GM19395 (cell line): ENCODE measurements around the gene PEPD.

Source experiments
- ATAC-seq: cut with Tn5 transposase; IDR thresholded peaks from one replicate; pipeline ENCODE4 v1.9.1; 2021; ENCODE audit warnings: mild to moderate bottlenecking, moderate library complexity; ENCODE audit not compliant: unreplicated experiment

PEPD gene

GRCh38 chr19:33442706-33443105, 78.9 kb downstream of the PEPD start:
- ATAC-seq, result no peak

DNA sequence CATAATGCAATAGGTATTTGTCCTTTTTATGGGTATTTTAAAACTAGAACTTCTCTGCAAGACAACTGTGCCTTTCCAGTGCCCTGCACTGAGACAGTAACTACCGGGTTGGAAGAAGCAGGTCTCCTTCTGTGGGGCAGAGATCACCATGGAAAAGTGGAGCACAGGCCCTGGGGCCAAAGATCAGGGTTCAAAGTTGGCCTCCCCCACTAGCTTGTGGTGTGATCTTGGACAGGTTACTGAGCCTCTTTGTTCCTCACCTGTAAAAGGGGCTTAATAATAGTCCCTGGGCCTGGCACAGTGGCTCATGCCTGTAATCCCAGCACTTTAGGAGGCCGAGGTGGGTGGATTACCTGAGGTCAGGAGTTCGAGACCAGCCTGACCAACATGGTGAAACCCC, 79.8 kb downstream of the PEPD start:
- no peak for ATAC-seq

- ATAC-seq, result no peak
Observed at GRCh38 chr19:33441277-33441699, 80.3 kb downstream of the PEPD start.

DNA sequence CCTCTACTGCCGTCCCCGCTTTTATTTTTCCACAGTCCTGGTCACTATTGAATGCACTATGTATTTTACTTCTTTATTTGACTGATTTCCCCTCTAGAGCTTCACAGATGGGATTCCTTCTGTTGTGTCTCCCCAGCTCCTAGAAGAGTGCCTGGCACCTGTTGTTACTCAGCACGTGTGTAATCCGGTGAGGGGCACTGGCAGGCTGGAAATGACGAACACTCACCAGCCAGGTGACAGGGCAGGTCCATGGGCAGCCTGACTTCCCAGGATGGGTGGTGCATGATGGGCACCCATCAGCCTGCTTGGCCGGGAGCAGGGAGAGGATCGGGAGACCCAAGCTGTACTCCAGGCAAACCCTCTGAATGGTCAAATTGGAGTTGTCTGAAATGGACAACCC, 80.9 kb downstream of the PEPD start:
- no peak for ATAC-seq

- no peak for ATAC-seq
Observed at GRCh38 chr19:33440241-33440640, 81.3 kb downstream of the PEPD start.

GRCh38 chr19:33438987-33439781, 82.4 kb downstream of the PEPD start:
- ATAC-seq, result no peak

GRCh38 chr19:33437821-33438671, 83.5 kb downstream of the PEPD start:
- no peak for ATAC-seq

GRCh38 chr19:33437393-33437820, 84.2 kb downstream of the PEPD start:
- ATAC-seq, result no peak

- no peak for ATAC-seq
Observed at GRCh38 chr19:33436360-33437345, 84.9 kb downstream of the PEPD start.

DNA sequence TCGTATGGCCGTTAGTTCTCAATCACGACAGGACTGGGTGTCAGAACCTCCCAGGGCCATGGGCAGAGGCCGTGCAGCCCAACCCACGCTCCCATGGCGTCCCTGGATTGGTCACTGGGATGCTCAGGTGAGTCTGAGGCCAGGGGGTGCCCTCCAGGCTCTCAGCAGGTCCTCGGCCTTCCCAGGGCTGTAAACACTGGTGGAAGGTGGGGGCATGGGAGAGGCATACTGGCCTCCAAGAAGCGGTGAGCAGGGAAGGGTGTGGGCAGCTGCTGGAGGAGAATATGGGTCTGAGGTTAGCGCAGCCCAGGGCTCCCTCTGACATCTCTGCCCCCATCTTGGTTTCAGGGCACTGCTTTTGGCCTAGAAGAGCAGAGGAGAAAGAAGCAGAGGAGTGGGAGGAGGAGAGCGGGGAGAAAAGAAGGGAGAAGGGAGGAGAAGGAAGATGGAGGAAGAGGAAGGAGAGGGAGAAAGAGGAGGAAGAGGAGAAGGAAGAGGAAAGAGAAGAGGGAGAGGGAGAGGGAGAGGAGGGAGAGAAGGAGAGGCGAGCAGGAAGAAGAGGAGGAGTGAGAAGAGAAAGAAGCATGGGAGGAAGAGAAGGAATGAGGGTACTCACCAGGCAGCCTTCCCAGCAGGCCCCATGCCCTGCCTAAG, 85.8 kb downstream of the PEPD start:
- ATAC-seq, result no peak

DNA sequence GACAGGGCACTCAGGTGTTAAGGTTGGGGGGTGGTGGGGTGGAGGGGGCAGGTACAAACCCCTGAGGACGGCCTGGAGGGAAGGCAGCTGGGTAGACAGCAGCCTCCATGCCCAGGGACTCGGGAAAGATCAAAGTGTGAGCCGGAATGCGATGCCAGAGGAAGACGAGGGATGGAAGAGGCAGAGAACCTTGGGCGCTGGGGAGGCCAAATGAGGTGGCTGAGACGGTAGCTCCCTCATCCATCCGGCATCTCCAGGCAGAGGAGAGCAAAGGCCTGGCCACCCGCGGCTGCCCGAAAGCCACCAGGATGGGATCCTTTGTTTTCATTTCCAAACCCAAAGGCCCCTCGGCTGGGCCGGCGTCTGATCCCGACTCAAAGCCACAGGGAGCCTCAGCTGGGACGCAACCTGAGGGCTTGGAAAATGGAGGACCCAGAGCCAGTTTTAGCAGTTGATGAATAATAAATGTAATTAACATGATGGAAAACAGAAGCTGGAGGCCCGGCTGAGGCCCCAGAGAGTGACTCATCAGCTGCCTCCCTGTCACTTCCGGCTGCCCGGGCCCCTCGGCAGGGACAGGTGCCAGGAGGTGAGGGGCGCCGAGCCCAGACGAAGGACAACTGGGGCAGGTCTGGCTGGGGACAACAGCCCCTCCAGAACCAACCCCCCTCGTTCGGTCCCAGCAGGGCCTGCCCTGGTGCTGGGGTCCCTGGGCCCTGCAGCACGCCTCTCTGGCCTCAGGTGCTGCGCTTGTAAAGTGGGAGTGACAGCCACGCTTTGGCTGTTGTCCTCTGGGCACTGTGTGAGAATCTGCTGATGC, 86.5 kb downstream of the PEPD start:
- no peak for ATAC-seq

DNA sequence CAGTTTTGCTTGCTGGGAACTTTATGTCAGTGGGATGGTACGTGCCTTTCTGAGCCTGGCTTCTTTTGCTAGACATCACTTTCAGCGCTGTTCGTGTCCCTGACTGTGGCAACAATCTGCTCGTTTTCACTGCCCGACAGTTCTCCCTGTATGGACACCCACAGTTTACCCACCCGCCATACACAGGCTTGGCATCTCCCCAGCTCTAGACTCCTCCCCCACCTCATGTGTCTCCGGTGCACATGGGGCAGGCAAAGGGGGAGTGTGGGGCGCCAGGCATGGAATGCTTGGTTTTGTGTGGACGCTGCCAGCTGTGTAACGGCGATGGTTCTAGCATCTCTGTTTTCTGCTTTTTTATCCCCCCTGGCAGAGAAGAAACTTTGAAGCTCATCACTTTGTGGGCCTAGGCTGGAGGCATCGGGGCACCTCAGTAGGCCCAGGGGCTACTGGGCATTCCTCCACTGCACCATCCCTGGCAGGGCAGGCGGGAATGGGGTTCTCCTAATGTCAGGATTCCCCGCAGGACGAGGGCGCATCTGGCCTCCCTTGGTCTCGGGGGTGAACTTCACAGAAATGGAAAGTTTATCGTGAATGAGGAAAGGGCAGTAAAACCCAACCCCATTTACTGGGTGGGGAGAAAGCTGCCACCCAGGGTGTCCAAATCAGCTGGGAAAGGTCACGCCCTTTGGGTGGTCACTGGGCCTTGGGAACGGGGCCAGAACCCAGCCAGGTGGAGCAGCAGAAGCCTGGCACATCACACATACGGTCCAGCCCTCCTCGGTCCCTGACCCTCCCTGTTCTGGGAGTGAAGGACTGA, 87.3 kb downstream of the PEPD start:
- no peak for ATAC-seq

- no peak for ATAC-seq
Observed at GRCh38 chr19:33432446-33433170, 89.0 kb downstream of the PEPD start.

- ATAC-seq, result no peak
Observed at GRCh38 chr19:33432015-33432414, 89.6 kb downstream of the PEPD start.

DNA sequence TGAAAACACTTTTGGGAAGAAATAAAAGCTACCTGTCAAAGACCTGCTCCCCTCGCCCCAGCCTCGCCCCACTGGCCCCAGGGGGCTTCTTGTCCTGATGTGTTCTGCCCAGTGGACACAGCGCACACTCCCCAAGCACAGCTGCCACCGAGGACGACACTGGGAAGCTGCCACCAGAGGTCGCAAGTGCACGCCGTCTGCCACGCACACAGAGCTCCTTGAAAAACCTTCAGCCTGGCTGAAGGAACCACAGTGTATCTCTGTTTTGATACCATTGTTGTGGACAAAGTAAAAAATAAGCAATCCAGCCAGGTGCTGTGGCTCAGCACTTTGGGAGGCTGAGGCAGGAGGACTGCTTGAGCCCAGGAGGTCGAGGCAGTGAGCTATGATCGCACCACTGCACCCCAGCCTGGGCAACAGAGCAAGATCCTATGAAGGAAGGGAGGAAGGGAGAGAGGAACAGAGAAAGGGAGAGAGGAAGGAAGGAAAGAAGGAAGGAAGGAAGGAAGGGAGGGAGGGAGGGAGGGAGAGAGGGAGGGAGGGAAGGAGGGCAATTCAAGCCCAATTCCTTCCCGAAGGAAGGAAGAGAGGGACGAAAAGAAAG, 90.8 kb downstream of the PEPD start:
- no peak for ATAC-seq

- ATAC-seq, result no peak
Observed at GRCh38 chr19:33429891-33430673, 91.5 kb downstream of the PEPD start.

- no peak for ATAC-seq
Observed at GRCh38 chr19:33428627-33429125, 92.9 kb downstream of the PEPD start.
